Tibial artery (tissue), 4 donors: ENCODE results near the gene MED16.

Experiments
- DNase-seq, 2 donors: peaks; one replicate each; pipeline ENCODE4 v3.0.0-alpha.2; 2019
- H3K27ac ChIP-seq, 2 donors: fragments of 200-600 bp; sonication (generic) in 1 of 2; 1 replicate in 1 of 2; 2 replicates in 1 of 2; pipeline ENCODE4 v1.5.1; 2018 to 2019; ENCODE audit warnings: mild to moderate bottlenecking in 1 of 2
- H3K27me3 ChIP-seq, 2 donors: fragments of 200-600 bp; sonication (generic) in 1 of 2; one replicate each; pipeline versions ENCODE4 v1.5.1 to v1.6.0; 2016 to 2019
- H3K36me3 ChIP-seq, 3 donors: fragments of 200-600 bp; sonication (generic) in 2 of 3; one replicate each; pipeline ENCODE4 v1.5.1; 2016 to 2019; ENCODE audit warnings: mild to moderate bottlenecking in 2 of 3
- H3K4me1 ChIP-seq, 4 donors: fragments of 200-600 bp; sonication (generic) in 2 of 4; 1 replicate in 3 of 4; 2 replicates in 1 of 4; pipeline ENCODE4 v1.5.1; 2016 to 2019
- H3K4me3 ChIP-seq, 2 donors: fragments of 200-600 bp; sonication (generic) in 1 of 2; 1 replicate in 1 of 2; 2 replicates in 1 of 2; pipeline ENCODE4 v1.5.1; 2018 to 2019; ENCODE audit warnings: mild to moderate bottlenecking in 2 of 2
- H3K9me3 ChIP-seq, 3 donors: fragments of 200-600 bp; sonication (generic) in 1 of 3; one replicate each; pipeline ENCODE4 v1.5.1; 2016 to 2019
- intact Hi-C: fragments of 100-400 bp; cut with DNase I; formaldehyde crosslinking; loops from one replicate; pipeline ENCODE4 v1.15.0; 2023; ENCODE audit warnings: low total_unique reads
- TF ChIP-seq, protein P1 (sequence below), 2 experiments: fragments of 200-600 bp in 1 of 2; fragments of 450-650 bp in 1 of 2; IDR thresholded peaks; one replicate each; pipeline ENCODE4 v1.5.1; 2017 to 2019; ENCODE audit warnings: antibody characterized with exemption in 2 of 2, mild to moderate bottlenecking in 1 of 2, moderate library complexity in 1 of 2

MED16 gene

GRCh38 chr19:920051-920864, 27.3 kb upstream of the MED16 start:
- intact Hi-C loops: loop anchor here (10.0 kb wide), 1 partner anchor 185 kb away; the partner anchor contains the start of gene GPX4
- peaks cover 0 to 58% (median 49%) of the 10 kb centered on the region in 4 donors for H3K4me1 ChIP-seq
- H3K36me3 ChIP-seq: no peaks in the 10 kb centered on the region
- TF ChIP-seq, protein P1, sequence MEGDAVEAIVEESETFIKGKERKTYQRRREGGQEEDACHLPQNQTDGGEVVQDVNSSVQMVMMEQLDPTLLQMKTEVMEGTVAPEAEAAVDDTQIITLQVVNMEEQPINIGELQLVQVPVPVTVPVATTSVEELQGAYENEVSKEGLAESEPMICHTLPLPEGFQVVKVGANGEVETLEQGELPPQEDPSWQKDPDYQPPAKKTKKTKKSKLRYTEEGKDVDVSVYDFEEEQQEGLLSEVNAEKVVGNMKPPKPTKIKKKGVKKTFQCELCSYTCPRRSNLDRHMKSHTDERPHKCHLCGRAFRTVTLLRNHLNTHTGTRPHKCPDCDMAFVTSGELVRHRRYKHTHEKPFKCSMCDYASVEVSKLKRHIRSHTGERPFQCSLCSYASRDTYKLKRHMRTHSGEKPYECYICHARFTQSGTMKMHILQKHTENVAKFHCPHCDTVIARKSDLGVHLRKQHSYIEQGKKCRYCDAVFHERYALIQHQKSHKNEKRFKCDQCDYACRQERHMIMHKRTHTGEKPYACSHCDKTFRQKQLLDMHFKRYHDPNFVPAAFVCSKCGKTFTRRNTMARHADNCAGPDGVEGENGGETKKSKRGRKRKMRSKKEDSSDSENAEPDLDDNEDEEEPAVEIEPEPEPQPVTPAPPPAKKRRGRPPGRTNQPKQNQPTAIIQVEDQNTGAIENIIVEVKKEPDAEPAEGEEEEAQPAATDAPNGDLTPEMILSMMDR (IDR thresholded peaks at IDR 0.05): no peak
- H3K4me3 ChIP-seq: peak overlapping the region in 1 of 2 donors; percentile 28
- DNase-seq: no peak
- H3K27ac ChIP-seq: no peak overlapping the region
- peaks cover 12 to 59% of the 10 kb centered on the region in 2 donors for H3K27me3 ChIP-seq
- H3K9me3 ChIP-seq: no peaks in the 10 kb centered on the region

- TF ChIP-seq, protein P1 (IDR thresholded peaks at IDR 0.05): no peak
- no peak for DNase-seq
- H3K27me3 ChIP-seq: peaks cover 12 to 55% of the 10 kb centered on the region in 2 donors
- H3K36me3 ChIP-seq: no peaks in the 10 kb centered on the region
- intact Hi-C loops: loop anchor here (5.0 to 10.0 kb wide), 3 partner anchors 62 to 185 kb away; partner anchors contain the start of genes CFD and GPX4
- no peaks in the 10 kb centered on the region for H3K9me3 ChIP-seq
- peaks cover 0 to 50% (median 43%) of the 10 kb centered on the region in 4 donors for H3K4me1 ChIP-seq
- H3K27ac ChIP-seq: no peak overlapping the region
- H3K4me3 ChIP-seq: no peak overlapping the region
These were observed 26.4 kb upstream of the MED16 start for GRCh38 chr19:919199-920050.

- Histone ChIP-seq H3K27me3 (peaks cover 12 to 52% of the 10 kb centered on the region in 2 donors), H3K27ac (no peak overlapping the region), H3K4me1 (peaks cover 0 to 54% (median 45%) of the 10 kb centered on the region in 4 donors), H3K4me3 (no peak overlapping the region), H3K9me3 (no peaks in the 10 kb centered on the region), H3K36me3 (no peaks in the 10 kb centered on the region)
- DNase-seq: no peak
- intact Hi-C loops: loop anchor here (5.0 kb wide), 2 partner anchors 61 to 146 kb away; partner anchors contain the start of gene CFD
- TF ChIP-seq, protein P1 (IDR thresholded peaks at IDR 0.05): no peak
These were observed 25.7 kb upstream of the MED16 start for GRCh38 chr19:918481-919198.

- peaks cover 0 to 54% (median 48%) of the 10 kb centered on the region in 4 donors for H3K4me1 ChIP-seq
- peaks cover 12 to 52% of the 10 kb centered on the region in 2 donors for H3K27me3 ChIP-seq
- no peaks in the 10 kb centered on the region for H3K36me3 ChIP-seq
- H3K4me3 ChIP-seq: peak overlapping the region in 1 of 2 donors; percentile 39
- intact Hi-C loops: loop anchor here (5.0 kb wide), 2 partner anchors 61 to 146 kb away; partner anchors contain the start of gene CFD
- DNase-seq: no peak
- TF ChIP-seq, protein P1 (IDR thresholded peaks at IDR 0.05): no peak
- no peak overlapping the region for H3K27ac ChIP-seq
- no peaks in the 10 kb centered on the region for H3K9me3 ChIP-seq
These were observed 25.1 kb upstream of the MED16 start for GRCh38 chr19:918152-918437.
